Kidney epithelial cell (primary cell): Measurements from ENCODE around the gene SLC9A5. TPM values are rescaled to one million over a fixed set of nuclear protein-coding genes. Genes with fewer than 3 reads are reported as not detected.

Experiments
- DNase-seq: peaks from one replicate; pipeline ENCODE4 v3.0.0-alpha.2; 2010; ENCODE audit warnings: low read depth
- H3K27me3 ChIP-seq: 2 replicates; pipeline ENCODE4 v1.6.0; 2011; ENCODE audit warnings: low read length; ENCODE audit not compliant: control insufficient read depth, insufficient read depth
- H3K36me3 ChIP-seq: 2 replicates; pipeline ENCODE4 v1.5.1; 2011; ENCODE audit warnings: low read length; ENCODE audit not compliant: control insufficient read depth, insufficient read depth
- H3K4me3 ChIP-seq: 2 replicates; pipeline ENCODE4 v1.5.1; 2011; ENCODE audit warnings: low read depth, mild to moderate bottlenecking, control low read depth, low read length
- total RNA-seq: library from RNA; depleted of rRNA; stranded (reverse); fragments of >200 nt; gene quantifications from 2 replicates; pipeline ENCODE4 v1.2.3, GENCODE V29; 2015
- TF ChIP-seq, protein P1 (sequence below): IDR thresholded peaks from 2 replicates; pipeline ENCODE4 v1.5.1; 2011; ENCODE audit warnings: mild to moderate bottlenecking, moderate library complexity, low read length, control low read depth, inconsistent platforms; ENCODE audit not compliant: insufficient read depth, poor library complexity, severe bottlenecking

The SLC9A5 gene
- total RNA-seq, 1 donor from 2014 or later: not detected

DNA sequence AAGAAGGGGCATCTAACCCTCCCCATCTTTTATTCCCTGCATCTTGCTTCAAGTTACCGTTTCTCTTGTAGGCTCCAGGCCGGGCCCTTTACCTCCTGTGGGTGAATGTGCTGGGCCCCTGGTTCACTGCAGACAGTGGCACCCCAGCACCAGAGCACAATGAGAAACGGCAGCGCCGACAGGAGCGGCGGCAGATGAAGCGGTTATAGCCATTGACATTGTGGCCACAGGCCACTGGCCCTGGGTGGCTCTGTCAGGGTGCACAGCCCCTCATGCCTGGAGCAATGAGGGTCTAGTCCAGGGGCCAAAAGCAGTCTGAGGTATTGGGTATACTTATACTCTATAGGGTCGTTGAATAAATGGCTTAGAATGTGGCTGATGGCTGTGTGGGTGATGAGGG lies 19.9 kb upstream of the SLC9A5 start:
- no peaks in the 10 kb centered on the region for H3K27me3 ChIP-seq
- no peak overlapping the region for H3K4me3 ChIP-seq
- peaks cover 4% of the 10 kb centered on the region for H3K36me3 ChIP-seq
- no peak for DNase-seq
- TF ChIP-seq, protein P1, sequence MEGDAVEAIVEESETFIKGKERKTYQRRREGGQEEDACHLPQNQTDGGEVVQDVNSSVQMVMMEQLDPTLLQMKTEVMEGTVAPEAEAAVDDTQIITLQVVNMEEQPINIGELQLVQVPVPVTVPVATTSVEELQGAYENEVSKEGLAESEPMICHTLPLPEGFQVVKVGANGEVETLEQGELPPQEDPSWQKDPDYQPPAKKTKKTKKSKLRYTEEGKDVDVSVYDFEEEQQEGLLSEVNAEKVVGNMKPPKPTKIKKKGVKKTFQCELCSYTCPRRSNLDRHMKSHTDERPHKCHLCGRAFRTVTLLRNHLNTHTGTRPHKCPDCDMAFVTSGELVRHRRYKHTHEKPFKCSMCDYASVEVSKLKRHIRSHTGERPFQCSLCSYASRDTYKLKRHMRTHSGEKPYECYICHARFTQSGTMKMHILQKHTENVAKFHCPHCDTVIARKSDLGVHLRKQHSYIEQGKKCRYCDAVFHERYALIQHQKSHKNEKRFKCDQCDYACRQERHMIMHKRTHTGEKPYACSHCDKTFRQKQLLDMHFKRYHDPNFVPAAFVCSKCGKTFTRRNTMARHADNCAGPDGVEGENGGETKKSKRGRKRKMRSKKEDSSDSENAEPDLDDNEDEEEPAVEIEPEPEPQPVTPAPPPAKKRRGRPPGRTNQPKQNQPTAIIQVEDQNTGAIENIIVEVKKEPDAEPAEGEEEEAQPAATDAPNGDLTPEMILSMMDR: no peak

DNA sequence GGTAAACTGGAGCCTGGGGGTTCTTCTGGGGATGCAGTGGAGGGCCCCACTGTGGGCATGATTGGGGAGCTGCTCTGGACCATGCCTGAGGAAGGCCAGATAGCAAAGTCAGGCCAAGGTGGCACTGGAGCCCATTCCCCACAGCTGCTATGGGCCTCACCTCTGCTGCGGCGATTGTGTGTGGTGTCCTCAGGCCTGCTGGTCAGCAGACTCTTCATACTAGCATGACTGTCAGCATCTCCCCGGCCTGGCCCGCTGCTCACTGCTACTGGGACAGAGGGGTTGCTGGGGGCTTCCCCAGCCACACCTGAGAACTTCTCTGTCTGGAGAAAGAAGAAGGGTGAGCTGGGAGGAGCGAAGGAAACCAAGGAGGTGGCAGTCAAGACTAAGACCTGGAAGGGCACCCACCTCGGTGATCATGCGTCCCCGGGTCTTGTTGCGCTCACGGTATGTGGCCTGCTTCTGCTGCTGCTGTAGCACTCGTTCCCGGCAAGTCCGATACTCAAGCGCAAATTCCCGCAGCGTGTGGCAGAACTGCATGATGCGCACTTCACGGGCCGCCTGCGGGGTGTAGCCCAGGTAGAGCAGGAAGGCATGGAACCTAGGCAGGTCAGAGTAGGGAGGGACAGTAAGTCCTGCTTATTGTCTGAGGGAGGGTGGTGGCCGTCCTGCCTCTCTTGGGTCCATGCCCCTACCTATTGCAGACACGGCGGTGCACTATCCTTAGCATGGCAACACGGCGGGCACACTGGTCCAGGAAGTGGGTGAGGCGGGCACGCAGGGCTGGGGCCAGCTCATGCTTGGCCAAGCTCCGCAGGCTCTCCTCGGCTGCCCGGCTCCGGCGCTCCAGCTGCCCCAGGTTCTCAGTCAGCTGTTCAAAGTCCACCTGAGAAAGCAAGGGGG lies 18.6 kb upstream of the SLC9A5 start:
- TF ChIP-seq, protein P1: no peak
- no peak for DNase-seq
- Histone ChIP-seq H3K36me3 (peaks cover 4% of the 10 kb centered on the region), H3K27me3 (no peaks in the 10 kb centered on the region), H3K4me3 (no peak overlapping the region)

DNA sequence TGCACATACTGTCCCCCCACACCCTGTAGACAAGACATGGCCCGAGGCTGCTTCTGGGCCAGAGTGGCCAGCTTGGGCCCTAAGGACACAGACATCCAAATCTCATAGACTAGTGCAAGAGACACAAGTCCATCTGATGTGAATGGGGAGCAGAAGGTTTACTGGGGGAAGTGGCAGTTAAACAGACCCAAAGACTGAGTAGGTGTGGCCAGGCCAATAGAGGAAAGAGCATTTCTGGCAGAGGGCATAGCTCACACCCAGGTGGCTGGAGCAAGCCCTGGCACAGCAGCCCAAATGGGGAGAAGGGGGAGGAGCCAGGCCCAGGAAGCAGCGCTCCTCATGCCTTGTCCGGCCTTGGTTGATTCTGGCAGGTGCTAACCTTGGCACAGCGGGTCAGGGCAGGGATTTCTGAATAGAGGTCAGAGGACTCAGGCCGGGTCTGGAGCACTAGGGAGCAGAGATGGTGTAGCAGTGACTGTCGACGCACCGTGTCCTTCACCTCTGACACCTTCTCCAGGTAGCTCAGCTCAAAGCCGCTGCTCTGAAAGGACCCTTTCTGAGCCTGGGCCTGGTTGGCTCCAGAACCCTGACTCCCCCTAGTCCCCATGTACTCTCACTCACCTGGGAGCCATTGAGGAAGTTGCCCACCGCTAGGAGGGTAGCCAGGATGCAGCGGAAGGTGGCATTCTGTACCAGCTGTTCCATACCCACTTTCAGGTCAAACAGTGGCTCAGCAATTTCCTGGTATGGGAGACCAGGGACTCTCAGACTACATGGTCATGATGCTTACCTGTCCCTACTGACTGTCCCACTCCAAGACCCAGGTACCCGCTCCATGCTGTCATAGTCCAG lies 17.7 kb upstream of the SLC9A5 start:
- Histone ChIP-seq H3K4me3 (no peak overlapping the region), H3K27me3 (no peaks in the 10 kb centered on the region), H3K36me3 (peaks cover 4% of the 10 kb centered on the region)
- DNase-seq: no peak
- TF ChIP-seq, protein P1: no peak

DNA sequence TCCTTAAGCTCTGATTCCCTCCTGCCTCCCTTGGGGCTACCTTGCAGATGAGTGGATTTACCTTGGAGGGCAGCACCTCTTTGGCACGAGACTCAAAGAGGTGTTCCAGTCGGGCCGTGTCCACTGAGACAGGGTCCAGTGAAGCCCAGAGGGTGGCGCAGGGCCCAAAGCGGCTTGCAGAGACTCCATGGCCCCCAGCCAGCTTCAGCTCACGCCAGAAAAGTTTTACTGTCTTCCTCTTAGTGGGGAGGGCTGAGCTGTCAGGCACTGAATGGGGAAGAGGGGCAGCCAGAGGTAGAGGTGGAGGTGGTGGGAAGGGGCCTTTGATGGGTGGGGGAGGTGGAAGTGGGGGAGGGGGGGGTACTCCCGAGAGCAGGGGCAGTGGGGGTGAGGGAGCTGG lies 15.2 kb upstream of the SLC9A5 start:
- DNase-seq: no peak
- TF ChIP-seq, protein P1: no peak
- Histone ChIP-seq H3K27me3 (no peaks in the 10 kb centered on the region), H3K36me3 (peaks cover 7% of the 10 kb centered on the region), H3K4me3 (no peak overlapping the region)

DNA sequence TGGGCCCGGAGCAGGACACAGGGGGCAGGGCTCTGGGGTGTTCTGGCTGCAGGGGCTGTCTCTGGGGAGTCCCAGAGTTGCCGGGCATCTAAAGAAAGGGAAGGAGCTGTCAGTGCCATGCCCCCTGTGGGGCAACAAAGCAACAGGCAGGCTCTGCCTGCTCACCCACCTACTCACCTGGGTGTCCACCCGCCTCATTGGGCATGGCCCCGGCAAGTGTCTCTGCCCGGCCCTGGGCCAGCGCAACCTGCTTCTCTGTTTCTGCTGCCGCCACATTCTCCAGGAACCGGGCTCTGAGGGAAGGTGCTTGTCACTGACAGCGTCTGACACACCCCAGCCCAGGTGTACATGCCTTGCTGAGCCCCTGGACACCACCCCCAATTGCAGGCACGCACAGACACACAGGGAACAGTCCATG lies 14.6 kb upstream of the SLC9A5 start:
- H3K36me3 ChIP-seq: peaks cover 8% of the 10 kb centered on the region
- no peak overlapping the region for H3K4me3 ChIP-seq
- TF ChIP-seq, protein P1: no peak
- H3K27me3 ChIP-seq: no peaks in the 10 kb centered on the region
- no peak for DNase-seq
